Nephron progenitor cell (in vitro differentiated cells): Measurements from ENCODE around the gene CMAS.

ENCODE experiments used
- DNase-seq: peaks from one replicate; pipeline ENCODE4 v3.0.0; 2021
- H3K27ac Mint-ChIP-seq: 2 replicates; pipeline ENCODE4 v1.8.0; 2021; ENCODE audit warnings: mild to moderate bottlenecking, moderate library complexity, mixed read lengths
- H3K27me3 Mint-ChIP-seq: 2 replicates; pipeline ENCODE4 v1.8.0; 2021; ENCODE audit warnings: mild to moderate bottlenecking, low read depth, mixed read lengths; ENCODE audit not compliant: poor library complexity
- H3K36me3 Mint-ChIP-seq: 2 replicates; pipeline ENCODE4 v1.8.0; 2021; ENCODE audit warnings: low read depth, mixed read lengths
- H3K4me1 Mint-ChIP-seq: 2 replicates; pipeline ENCODE4 v1.8.0; 2021; ENCODE audit warnings: mixed read lengths
- H3K4me3 Mint-ChIP-seq: 2 replicates; pipeline ENCODE4 v1.8.0; 2021; ENCODE audit warnings: mild to moderate bottlenecking, moderate library complexity, mixed read lengths
- H3K9me3 Mint-ChIP-seq: 2 replicates; pipeline ENCODE4 v1.8.0; 2021; ENCODE audit warnings: mild to moderate bottlenecking, moderate library complexity, mixed read lengths
- CTCF ChIP-seq: fragments of 200-600 bp; sonication (generic); IDR thresholded peaks from 2 replicates; pipeline ENCODE4 v1.5.0; 2021; ENCODE audit warnings: antibody characterized with exemption

Gene CMAS

GRCh38 chr12:22042976-22043669 is 2.9 kb upstream of the CMAS start:
- H3K4me3 Mint-ChIP-seq: no peak overlapping the region
- peaks cover 4% of the 10 kb centered on the region for H3K27me3 Mint-ChIP-seq
- peaks cover 5% of the 10 kb centered on the region for H3K9me3 Mint-ChIP-seq
- H3K27ac Mint-ChIP-seq: no peak overlapping the region
- no peak for DNase-seq
- peaks cover 16% of the 10 kb centered on the region for H3K4me1 Mint-ChIP-seq
- TF ChIP-seq CTCF: no peak
- H3K36me3 Mint-ChIP-seq: no peaks in the 10 kb centered on the region

- no peak for DNase-seq
- Mint-ChIP-seq H3K27ac (no peak overlapping the region), H3K9me3 (no peaks in the 10 kb centered on the region), H3K4me3 (no peak overlapping the region), H3K27me3 (peaks cover 4% of the 10 kb centered on the region), H3K36me3 (peaks cover 1% of the 10 kb centered on the region), H3K4me1 (peaks cover 24% of the 10 kb centered on the region)
- no peak for TF ChIP-seq CTCF
Measured at GRCh38 chr12:22043943-22044342, 2.1 kb upstream of the CMAS start.

- TF ChIP-seq CTCF: no peak
- Mint-ChIP-seq H3K27me3 (peaks cover 4% of the 10 kb centered on the region), H3K36me3 (peaks cover 6% of the 10 kb centered on the region), H3K9me3 (no peaks in the 10 kb centered on the region), H3K4me3 (peak overlapping the region; percentile 6), H3K4me1 (peaks cover 27% of the 10 kb centered on the region), H3K27ac (no peak overlapping the region)
- DNase-seq: no peak
Measured at GRCh38 chr12:22044391-22044790, 1.6 kb upstream of the CMAS start.

- Mint-ChIP-seq H3K36me3 (peaks cover 24% of the 10 kb centered on the region), H3K27ac (peak overlapping the region; percentile 68), H3K27me3 (no peaks in the 10 kb centered on the region), H3K4me1 (peaks cover 35% of the 10 kb centered on the region), H3K4me3 (peak overlapping the region; percentile 96), H3K9me3 (no peaks in the 10 kb centered on the region)
- no peak for DNase-seq
- TF ChIP-seq CTCF: no peak
Measured at GRCh38 chr12:22046968-22047390, 961 bp downstream of the CMAS start.

- TF ChIP-seq CTCF: no peak
- H3K27me3 Mint-ChIP-seq: no peaks in the 10 kb centered on the region
- H3K4me1 Mint-ChIP-seq: peaks cover 35% of the 10 kb centered on the region
- no peak overlapping the region for H3K27ac Mint-ChIP-seq
- peaks cover 30% of the 10 kb centered on the region for H3K36me3 Mint-ChIP-seq
- H3K9me3 Mint-ChIP-seq: no peaks in the 10 kb centered on the region
- DNase-seq: no peak
- peak overlapping the region; percentile 96 for H3K4me3 Mint-ChIP-seq
Measured at GRCh38 chr12:22047494-22047893, 1.5 kb downstream of the CMAS start.
